K562 (cell line): Measurements from ENCODE around the gene STRA8. TPM values are rescaled to one million over a fixed set of nuclear protein-coding genes. Genes with fewer than 3 reads are reported as not detected.

ENCODE experiments used
- ATAC-seq: fragments of 200-7000 bp; cut with Tn5 transposase; 3 replicates; pipeline ENCODE4 v1.9.1; 2020; ENCODE audit warnings: moderate library complexity
- BruUV-seq: library from RNA; stranded (reverse); fragments of 400-500 nt; replicated peaks from 2 replicates; lab custom pipeline; 2021; lab: Mats Ljungman, UMichigan
- CTCF ChIA-PET: fragments of 300-600 bp; formaldehyde crosslinking; extraction: SDS; loops from one replicate; lab custom pipeline; 2021; ENCODE audit warnings: low intra/inter-chr PET ratio; lab: Yijun Ruan, JAX
- POLR2A ChIA-PET: fragments of 300-600, 350-650 bp; sonication (Branson Sonifier 250); formaldehyde crosslinking; extraction: SDS; loops from one replicate; lab custom pipeline; 2021; ENCODE audit warnings: antibody characterized with exemption, inconsistent platforms; lab: Yijun Ruan, JAX
- DNase-seq, 4 experiments: peaks; one replicate each; pipeline versions ENCODE4 v3.0.0 to v3.0.0-alpha.2; 2011 to 2018; ENCODE audit warnings: low spot score in 3 of 4, mixed read lengths in 3 of 4; ENCODE audit errors: extremely low read depth in 1 of 4
- FAIRE-seq: peaks from 2 replicates; lab custom pipeline; 2011; peaks lifted over from hg19 to GRCh38; lab: Jason Lieb, UNC
- H2AFZ ChIP-seq: 2 replicates; pipeline ENCODE4 v1.6.0; 2011; ENCODE audit warnings: low read depth, low read length, control low read depth, inconsistent platforms
- H3K27ac ChIP-seq: fragments of 200-600 bp; 3 replicates; pipeline ENCODE4 v1.8.0; 2011; ENCODE audit warnings: low read depth, mild to moderate bottlenecking, control low read depth, inconsistent platforms, low read length, moderate library complexity, mixed read lengths; ENCODE audit errors: extremely low read depth
- H3K27me3 ChIP-seq, 2 experiments: fragments of 300-600 bp in 1 of 2; 2 replicates in 1 of 2; 3 replicates in 1 of 2; pipeline versions ENCODE4 v1.6.0 to v1.8.0; 2011; ENCODE audit warnings: inconsistent platforms in 2 of 2, low read length in 2 of 2, mild to moderate bottlenecking in 1 of 2, mixed read lengths in 1 of 2, moderate library complexity in 1 of 2; ENCODE audit not compliant: control insufficient read depth in 2 of 2, insufficient read depth in 2 of 2
- H3K36me3 ChIP-seq: fragments of 300-600 bp; 3 replicates; pipeline ENCODE4 v1.8.0; 2011; ENCODE audit warnings: mild to moderate bottlenecking, low read length, inconsistent platforms; ENCODE audit not compliant: control insufficient read depth, insufficient read depth
- H3K4me1 ChIP-seq, 2 experiments: fragments of 200-600 bp in 1 of 2; replicated peaks in 1 of 2; 2 replicates in 1 of 2; 3 replicates in 1 of 2; pipeline versions ENCODE4 v1.5.1 to v1.8.0; 2011; ENCODE audit warnings: inconsistent platforms in 2 of 2, low read length in 2 of 2, mild to moderate bottlenecking in 1 of 2, mixed read lengths in 1 of 2, moderate library complexity in 1 of 2; ENCODE audit not compliant: control insufficient read depth in 2 of 2, insufficient read depth in 2 of 2
- H3K4me2 ChIP-seq: 2 replicates; pipeline ENCODE4 v1.6.1; 2011; ENCODE audit warnings: low read length, control low read depth, inconsistent platforms, mixed read lengths; ENCODE audit not compliant: insufficient read depth
- H3K4me3 ChIP-seq: fragments of 200-600 bp; sonication (generic), shearing (Covaris generic); 2 replicates; pipeline ENCODE4 v1.5.1; 2016; ENCODE audit warnings: control low read depth, inconsistent platforms
- H3K79me2 ChIP-seq: fragments of 200-600 bp; 3 replicates; pipeline ENCODE4 v1.8.0; 2011; ENCODE audit warnings: low read length, inconsistent platforms; ENCODE audit not compliant: control insufficient read depth, insufficient read depth
- H3K9ac ChIP-seq, 2 experiments: 2 replicates each; pipeline versions ENCODE4 v1.6.0 to v1.6.1; 2011; ENCODE audit warnings: low read depth in 2 of 2, low read length in 2 of 2, control low read depth in 1 of 2, inconsistent platforms in 1 of 2, mild to moderate bottlenecking in 1 of 2, mixed read lengths in 1 of 2; ENCODE audit not compliant: insufficient read depth in 1 of 2
- H3K9me1 ChIP-seq: one replicate; pipeline ENCODE4 v1.6.0; 2011; ENCODE audit warnings: inconsistent platforms, mild to moderate bottlenecking, low read length, moderate library complexity; ENCODE audit not compliant: control insufficient read depth, insufficient read depth
- H3K9me3 ChIP-seq: replicated peaks from 2 replicates; pipeline ENCODE4 v1.5.1; 2011; ENCODE audit warnings: low read depth, low read length, inconsistent platforms; ENCODE audit not compliant: control insufficient read depth, insufficient read depth
- H4K20me1 ChIP-seq: replicated peaks from 2 replicates; pipeline ENCODE4 v1.6.1; 2011; ENCODE audit warnings: low read length, inconsistent platforms, mixed read lengths; ENCODE audit not compliant: control insufficient read depth, insufficient read depth
- ARID1B ChIP-seq: fragments of 450-650 bp; IDR thresholded peaks from 2 replicates; pipeline ENCODE4 v1.6.1; 2016; ENCODE audit warnings: antibody characterized with exemption, mild to moderate bottlenecking, inconsistent platforms
- CAMTA2 ChIP-seq: fragments of 250-450 bp; sonication (Bioruptor Pico); conservative IDR thresholded peaks from 2 replicates; pipeline ENCODE4 v1.5.1; 2022
- CBX5 ChIP-seq: IDR thresholded peaks from 2 replicates; pipeline ENCODE4 v1.6.1; 2014; ENCODE audit warnings: low read depth, borderline replicate concordance
- FOS ChIP-seq: IDR thresholded peaks from 3 replicates; pipeline ENCODE4 v1.6.1; 2011; ENCODE audit not compliant: insufficient read length; ENCODE audit errors: extremely low read depth
- FUS ChIP-seq: fragments of 200-400 bp; formaldehyde crosslinking; optimal IDR thresholded peaks from 2 replicates; pipeline ENCODE3; 2017; ENCODE audit warnings: low read depth, low read length
- HDAC2 ChIP-seq: fragments of 450-650 bp; IDR thresholded peaks from 2 replicates; pipeline ENCODE4 v1.6.1; 2016; ENCODE audit warnings: mild to moderate bottlenecking
- ZBTB8A ChIP-seq: fragments of 450-650 bp; IDR thresholded peaks from 2 replicates; pipeline ENCODE4 v1.6.1; 2018; ENCODE audit warnings: mild to moderate bottlenecking, moderate library complexity; ENCODE audit not compliant: partially characterized antibody
- ZNF41 ChIP-seq: fragments of 250-450 bp; sonication (Bioruptor Pico); conservative IDR thresholded peaks from 2 replicates; pipeline ENCODE4 v1.4.0; 2020; ENCODE audit warnings: mild to moderate bottlenecking
- ZNF696 ChIP-seq: fragments of 250-450 bp; sonication (Bioruptor Pico); conservative IDR thresholded peaks from 2 replicates; pipeline ENCODE4 v1.4.0; 2020; ENCODE audit warnings: mild to moderate bottlenecking, moderate library complexity
- WGBS: fragments of 100-300 bp; shearing (Covaris generic); methylation state at CpG from one replicate; pipeline ENCODE4 v1.1.6; 2016; ENCODE audit warnings: low coverage, mixed read lengths; ENCODE audit not compliant: insufficient coverage; ENCODE audit errors: missing lambda C conversion rate; 5-methylcytosine and 5-hydroxymethylcytosine counted together
- in situ Hi-C: fragments of 300-500 bp; cut with MboI; formaldehyde crosslinking; loops from 4 replicates; pipeline ENCODE4 v1.15.0; 2018; ENCODE audit warnings: inconsistent platforms, mixed read lengths
- intact Hi-C: fragments of 100-400 bp; cut with micrococcal nuclease; formaldehyde crosslinking; loops from 2 replicates; pipeline ENCODE4 v1.14.2; 2022
- polyA plus RNA-seq, 8 experiments: library from polyadenylated mRNA; depleted of rRNA in 4 of 8; stranded (reverse) in 5 of 8; unstranded in 3 of 8; fragments of >200 nt; fragmentation: Nextera tagmentation in 2 of 8; fragmentation: Illumina TruSeq in 1 of 8; extraction: Ambion mirVana in 2 of 8; extraction: Trizol in 1 of 8; gene quantifications; 2 replicates each; pipeline versions ENCODE4 v1.2.1 to v1.2.3, GENCODE V29; 2011 to 2014; ENCODE audit warnings: inconsistent platforms in 1 of 8, missing spikeins in 1 of 8
- total RNA-seq, 7 experiments: library from RNA; depleted of rRNA in 6 of 7; stranded (reverse); fragments of >200 nt in 6 of 7; fragmentation: Illumina TruSeq in 2 of 7; extraction: Trizol in 2 of 7; gene quantifications; 2 replicates each; pipeline versions ENCODE4 v1.2.1 to v1.2.3, GENCODE V29; 2011 to 2021; ENCODE audit warnings: low replicate concordance in 1 of 7
- TF ChIP-seq, protein P1 (sequence below), 2 experiments: fragments of 450-650 bp; IDR thresholded peaks; 2 replicates each; pipeline ENCODE4 v1.6.1; 2016
- TF ChIP-seq, protein P2 (sequence below): fragments of 200-600 bp; sonication (generic); IDR thresholded peaks from one replicate; pipeline ENCODE4 v1.6.1; 2012; ENCODE audit warnings: mild to moderate bottlenecking, low read depth, low read length, inconsistent platforms

The STRA8 gene
- total and polyA plus RNA-seq, 9 of the 15 experiments (the other 6 are each of a cell fraction or from before 2014, with no cell fraction given) = not detected

DNA sequence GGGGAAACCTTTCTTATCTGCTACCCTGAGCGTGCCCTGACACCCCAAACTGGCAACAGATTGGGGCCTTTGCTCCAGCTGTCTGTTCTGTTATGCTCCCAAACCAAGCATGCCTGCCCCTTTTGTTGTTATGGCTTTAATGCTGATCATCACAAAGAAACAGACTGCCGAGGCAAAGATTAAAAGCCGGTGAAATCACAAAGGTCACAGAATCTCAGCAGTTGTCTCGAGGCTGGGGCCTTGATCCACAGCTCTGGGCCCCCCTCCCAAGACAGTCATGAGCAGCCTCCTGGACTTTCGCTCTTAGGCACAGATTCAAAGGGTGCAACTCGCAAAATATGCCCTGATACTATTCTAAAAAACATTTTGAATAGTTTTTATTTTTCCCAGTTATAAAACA is 65.6 kb downstream of the STRA8 start:
- no peak overlapping the region for H2AFZ ChIP-seq
- no peak overlapping the region for H3K9ac ChIP-seq
- no peaks in the 10 kb centered on the region for H3K36me3 ChIP-seq
- H3K9me1 ChIP-seq = no peaks in the 10 kb centered on the region
- H3K4me2 ChIP-seq = no peak overlapping the region
- in situ Hi-C loops = no loop called here
- peaks cover 0 to 7% of the 10 kb centered on the region in 2 experiments; a peak in 1 of 5 replicates for H3K27me3 ChIP-seq
- no peak overlapping the region for H3K27ac ChIP-seq
- TF ChIP-seq ZNF696 (CRISPR knock-in tag) = no peak
- no peak for TF ChIP-seq CAMTA2 (CRISPR knock-in tag)
- TF ChIP-seq ARID1B = no peak
- no peak for TF ChIP-seq ZBTB8A
- TF ChIP-seq, protein P1, sequence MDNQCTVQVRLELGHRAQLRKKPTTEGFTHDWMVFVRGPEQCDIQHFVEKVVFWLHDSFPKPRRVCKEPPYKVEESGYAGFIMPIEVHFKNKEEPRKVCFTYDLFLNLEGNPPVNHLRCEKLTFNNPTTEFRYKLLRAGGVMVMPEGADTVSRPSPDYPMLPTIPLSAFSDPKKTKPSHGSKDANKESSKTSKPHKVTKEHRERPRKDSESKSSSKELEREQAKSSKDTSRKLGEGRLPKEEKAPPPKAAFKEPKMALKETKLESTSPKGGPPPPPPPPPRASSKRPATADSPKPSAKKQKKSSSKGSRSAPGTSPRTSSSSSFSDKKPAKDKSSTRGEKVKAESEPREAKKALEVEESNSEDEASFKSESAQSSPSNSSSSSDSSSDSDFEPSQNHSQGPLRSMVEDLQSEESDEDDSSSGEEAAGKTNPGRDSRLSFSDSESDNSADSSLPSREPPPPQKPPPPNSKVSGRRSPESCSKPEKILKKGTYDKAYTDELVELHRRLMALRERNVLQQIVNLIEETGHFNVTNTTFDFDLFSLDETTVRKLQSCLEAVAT (IDR thresholded peaks at IDR 0.05) = no peak
- TF ChIP-seq, protein P2, sequence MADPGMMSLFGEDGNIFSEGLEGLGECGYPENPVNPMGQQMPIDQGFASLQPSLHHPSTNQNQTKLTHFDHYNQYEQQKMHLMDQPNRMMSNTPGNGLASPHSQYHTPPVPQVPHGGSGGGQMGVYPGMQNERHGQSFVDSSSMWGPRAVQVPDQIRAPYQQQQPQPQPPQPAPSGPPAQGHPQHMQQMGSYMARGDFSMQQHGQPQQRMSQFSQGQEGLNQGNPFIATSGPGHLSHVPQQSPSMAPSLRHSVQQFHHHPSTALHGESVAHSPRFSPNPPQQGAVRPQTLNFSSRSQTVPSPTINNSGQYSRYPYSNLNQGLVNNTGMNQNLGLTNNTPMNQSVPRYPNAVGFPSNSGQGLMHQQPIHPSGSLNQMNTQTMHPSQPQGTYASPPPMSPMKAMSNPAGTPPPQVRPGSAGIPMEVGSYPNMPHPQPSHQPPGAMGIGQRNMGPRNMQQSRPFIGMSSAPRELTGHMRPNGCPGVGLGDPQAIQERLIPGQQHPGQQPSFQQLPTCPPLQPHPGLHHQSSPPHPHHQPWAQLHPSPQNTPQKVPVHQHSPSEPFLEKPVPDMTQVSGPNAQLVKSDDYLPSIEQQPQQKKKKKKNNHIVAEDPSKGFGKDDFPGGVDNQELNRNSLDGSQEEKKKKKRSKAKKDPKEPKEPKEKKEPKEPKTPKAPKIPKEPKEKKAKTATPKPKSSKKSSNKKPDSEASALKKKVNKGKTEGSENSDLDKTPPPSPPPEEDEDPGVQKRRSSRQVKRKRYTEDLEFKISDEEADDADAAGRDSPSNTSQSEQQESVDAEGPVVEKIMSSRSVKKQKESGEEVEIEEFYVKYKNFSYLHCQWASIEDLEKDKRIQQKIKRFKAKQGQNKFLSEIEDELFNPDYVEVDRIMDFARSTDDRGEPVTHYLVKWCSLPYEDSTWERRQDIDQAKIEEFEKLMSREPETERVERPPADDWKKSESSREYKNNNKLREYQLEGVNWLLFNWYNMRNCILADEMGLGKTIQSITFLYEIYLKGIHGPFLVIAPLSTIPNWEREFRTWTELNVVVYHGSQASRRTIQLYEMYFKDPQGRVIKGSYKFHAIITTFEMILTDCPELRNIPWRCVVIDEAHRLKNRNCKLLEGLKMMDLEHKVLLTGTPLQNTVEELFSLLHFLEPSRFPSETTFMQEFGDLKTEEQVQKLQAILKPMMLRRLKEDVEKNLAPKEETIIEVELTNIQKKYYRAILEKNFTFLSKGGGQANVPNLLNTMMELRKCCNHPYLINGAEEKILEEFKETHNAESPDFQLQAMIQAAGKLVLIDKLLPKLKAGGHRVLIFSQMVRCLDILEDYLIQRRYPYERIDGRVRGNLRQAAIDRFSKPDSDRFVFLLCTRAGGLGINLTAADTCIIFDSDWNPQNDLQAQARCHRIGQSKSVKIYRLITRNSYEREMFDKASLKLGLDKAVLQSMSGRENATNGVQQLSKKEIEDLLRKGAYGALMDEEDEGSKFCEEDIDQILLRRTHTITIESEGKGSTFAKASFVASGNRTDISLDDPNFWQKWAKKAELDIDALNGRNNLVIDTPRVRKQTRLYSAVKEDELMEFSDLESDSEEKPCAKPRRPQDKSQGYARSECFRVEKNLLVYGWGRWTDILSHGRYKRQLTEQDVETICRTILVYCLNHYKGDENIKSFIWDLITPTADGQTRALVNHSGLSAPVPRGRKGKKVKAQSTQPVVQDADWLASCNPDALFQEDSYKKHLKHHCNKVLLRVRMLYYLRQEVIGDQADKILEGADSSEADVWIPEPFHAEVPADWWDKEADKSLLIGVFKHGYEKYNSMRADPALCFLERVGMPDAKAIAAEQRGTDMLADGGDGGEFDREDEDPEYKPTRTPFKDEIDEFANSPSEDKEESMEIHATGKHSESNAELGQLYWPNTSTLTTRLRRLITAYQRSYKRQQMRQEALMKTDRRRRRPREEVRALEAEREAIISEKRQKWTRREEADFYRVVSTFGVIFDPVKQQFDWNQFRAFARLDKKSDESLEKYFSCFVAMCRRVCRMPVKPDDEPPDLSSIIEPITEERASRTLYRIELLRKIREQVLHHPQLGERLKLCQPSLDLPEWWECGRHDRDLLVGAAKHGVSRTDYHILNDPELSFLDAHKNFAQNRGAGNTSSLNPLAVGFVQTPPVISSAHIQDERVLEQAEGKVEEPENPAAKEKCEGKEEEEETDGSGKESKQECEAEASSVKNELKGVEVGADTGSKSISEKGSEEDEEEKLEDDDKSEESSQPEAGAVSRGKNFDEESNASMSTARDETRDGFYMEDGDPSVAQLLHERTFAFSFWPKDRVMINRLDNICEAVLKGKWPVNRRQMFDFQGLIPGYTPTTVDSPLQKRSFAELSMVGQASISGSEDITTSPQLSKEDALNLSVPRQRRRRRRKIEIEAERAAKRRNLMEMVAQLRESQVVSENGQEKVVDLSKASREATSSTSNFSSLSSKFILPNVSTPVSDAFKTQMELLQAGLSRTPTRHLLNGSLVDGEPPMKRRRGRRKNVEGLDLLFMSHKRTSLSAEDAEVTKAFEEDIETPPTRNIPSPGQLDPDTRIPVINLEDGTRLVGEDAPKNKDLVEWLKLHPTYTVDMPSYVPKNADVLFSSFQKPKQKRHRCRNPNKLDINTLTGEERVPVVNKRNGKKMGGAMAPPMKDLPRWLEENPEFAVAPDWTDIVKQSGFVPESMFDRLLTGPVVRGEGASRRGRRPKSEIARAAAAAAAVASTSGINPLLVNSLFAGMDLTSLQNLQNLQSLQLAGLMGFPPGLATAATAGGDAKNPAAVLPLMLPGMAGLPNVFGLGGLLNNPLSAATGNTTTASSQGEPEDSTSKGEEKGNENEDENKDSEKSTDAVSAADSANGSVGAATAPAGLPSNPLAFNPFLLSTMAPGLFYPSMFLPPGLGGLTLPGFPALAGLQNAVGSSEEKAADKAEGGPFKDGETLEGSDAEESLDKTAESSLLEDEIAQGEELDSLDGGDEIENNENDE = no peak
- no peak for TF ChIP-seq HDAC2
- TF ChIP-seq ZNF41 (CRISPR knock-in tag) = no peak
- TF ChIP-seq FUS = no peak
- no peak for TF ChIP-seq FOS
- no peak for TF ChIP-seq CBX5
- TF ChIP-seq, all 486 proteins: peak for 0
- no peaks in the 10 kb centered on the region for H3K9me3 ChIP-seq
- no peak overlapping the region for H3K4me3 ChIP-seq
- no peaks in the 10 kb centered on the region; a peak in 1 of 5 replicates for H3K4me1 ChIP-seq
- ChIA-PET POLR2A (no interaction called here), CTCF (no interaction called here)
- under 1% methylated on average over 6 of the region's 6 CpGs for WGBS
- no peak for FAIRE-seq
- BruUV-seq = no TSS peak
- H4K20me1 ChIP-seq = no peaks in the 10 kb centered on the region
- intact Hi-C loops = no loop called here
- ATAC-seq = no peak
- DNase-seq = no peak
- H3K79me2 ChIP-seq = no peaks in the 10 kb centered on the region
